ENCODE measurements around the gene RASGRF2. TPM values are rescaled to one million over a fixed set of nuclear protein-coding genes. Genes with fewer than 3 reads are reported as not detected.

RASGRF2 gene
- total and polyA plus RNA-seq, 2 of the 13 experiments (the other 11 are each of a cell fraction or from before 2014, with no cell fraction given): 23.6 to 29.0 TPM

GRCh38 chr5:80959138-80959537 lies 1.0 kb upstream of the RASGRF2 start:
- H3K9ac ChIP-seq (ENCODE audit: insufficient read depth, low read depth, low read length): no peak overlapping the region
- H3K4me2 ChIP-seq (ENCODE audit: low read depth, low read length): peak overlapping the region; percentile 81; the same call in 1 of the 2 replicates
- H4K20me1 ChIP-seq (ENCODE audit: insufficient read depth, low read length): no peaks in the 10 kb centered on the region
- WGBS (ENCODE audit: low lambda C conversion rate): 95% methylated on average over 8 of the region's 8 CpGs
- ATAC-seq (no peak), FAIRE-seq (no peak), DNase-seq (ENCODE audit: low spot score) (no peak)
- in situ Hi-C loops (cut with HindIII; ENCODE audit: extremely low pct_ligation_motif_present, low pct_unique_long_range_greater_than_20kb) (no loop called here), intact Hi-C loops (cut with micrococcal nuclease; ENCODE audit: unreplicated experiment) (no loop called here)
- H3K4me1 ChIP-seq (ENCODE audit: insufficient read depth, low read length): peaks cover 43% of the 10 kb centered on the region
- H3K27ac ChIP-seq (ENCODE audit: extremely low read length, insufficient read depth, low read length): no peak overlapping the region
- ChIA-PET CTCF (ENCODE audit: low intra/inter-chr PET ratio, low total read pairs) (no interaction called here), POLR2A (no interaction called here)
- no peaks in the 10 kb centered on the region for H3K9me3 ChIP-seq (ENCODE audit: low read length)
- peaks cover 0 to 3% of the 10 kb centered on the region in 2 experiments; a peak in 1 of 5 replicates for H3K27me3 ChIP-seq (ENCODE audit: control insufficient read depth in 1 of 2, insufficient read depth in 2 of 2, low read length in 2 of 2)
- no TSS peak for BruUV-seq (replicated peaks)
- H3K4me3 ChIP-seq (replicated peaks in 1 of 3; ENCODE audit: insufficient read depth in 1 of 3, low read depth in 2 of 3, low read length in 3 of 3): no peak overlapping the region
- H3K79me2 ChIP-seq (ENCODE audit: insufficient read depth, low read length): peaks cover 37% of the 10 kb centered on the region
- TF ChIP-seq U2AF1 (optimal IDR thresholded peaks at IDR 0.05; ENCODE audit: low read depth, low read length): no peak
- no peak for TF ChIP-seq GATAD2A (CRISPR knock-in tag; IDR thresholded peaks at IDR 0.05)
- TF ChIP-seq ZNF768 (CRISPR knock-in tag; IDR thresholded peaks at IDR 0.05): no peak
- no peak for TF ChIP-seq ZNF737 (CRISPR knock-in tag; IDR thresholded peaks at IDR 0.05; ENCODE audit: borderline replicate concordance)
- no peak for TF ChIP-seq NCOR1 (IDR thresholded peaks at IDR 0.05; ENCODE audit: borderline replicate concordance, low read length)
- TF ChIP-seq MEF2D (CRISPR knock-in tag; IDR thresholded peaks at IDR 0.05): no peak
- TF ChIP-seq MYNN (CRISPR knock-in tag; IDR thresholded peaks at IDR 0.05; ENCODE audit: low read depth): no peak
- TF ChIP-seq ZNF382 (CRISPR knock-in tag; IDR thresholded peaks at IDR 0.05; ENCODE audit: borderline replicate concordance): no peak
- no peak for TF ChIP-seq SRSF9 (IDR thresholded peaks at IDR 0.05; ENCODE audit: borderline replicate concordance, insufficient read depth, low read depth, low read length, poor library complexity, severe bottlenecking)
- TF ChIP-seq ZNF709 (CRISPR knock-in tag; IDR thresholded peaks at IDR 0.05): no peak
- TF ChIP-seq ZXDC (CRISPR knock-in tag; IDR thresholded peaks at IDR 0.05): no peak
- no peak for TF ChIP-seq KDM4B (CRISPR knock-in tag; IDR thresholded peaks at IDR 0.05)
- TF ChIP-seq FOSL2 (CRISPR knock-in tag; IDR thresholded peaks at IDR 0.05): no peak
- TF ChIP-seq NONO (IDR thresholded peaks at IDR 0.05): no peak
- TF ChIP-seq NONO (CRISPR knock-in tag; conservative IDR thresholded peaks at IDR 0.05): no peak
- no peak for TF ChIP-seq ZNF205 (CRISPR knock-in tag; IDR thresholded peaks at IDR 0.05)
- no peak for TF ChIP-seq GMEB1 (CRISPR knock-in tag; IDR thresholded peaks at IDR 0.05; ENCODE audit: borderline replicate concordance)
- no peak for TF ChIP-seq NR1H2 (CRISPR knock-in tag; IDR thresholded peaks at IDR 0.05; ENCODE audit: borderline replicate concordance, low read depth)
- TF ChIP-seq ZNF598 (CRISPR knock-in tag; IDR thresholded peaks at IDR 0.05; ENCODE audit: borderline replicate concordance): no peak
- no peak for TF ChIP-seq ZNF782 (CRISPR knock-in tag; IDR thresholded peaks at IDR 0.05; ENCODE audit: borderline replicate concordance)
- TF ChIP-seq FOXP1 (IDR thresholded peaks at IDR 0.05): no peak
- no peak for TF ChIP-seq FOXP1 (CRISPR knock-in tag; IDR thresholded peaks at IDR 0.05)
- H3K36me3 ChIP-seq (replicated peaks in 1 of 2; ENCODE audit: control insufficient read depth in 1 of 2, insufficient read depth in 2 of 2, low read length in 2 of 2): no peaks in the 10 kb centered on the region
- no peak overlapping the region for H2AFZ ChIP-seq (ENCODE audit: low read length)

Measured in HepG2 (cell line).